Left renal pelvis (tissue), 4 donors: ENCODE data around the gene KIAA1755. TPM values are rescaled to one million over a fixed set of nuclear protein-coding genes. Genes with fewer than 3 reads are reported as not detected.

ENCODE experiments used
- DNase-seq, 4 donors: peaks; one replicate each; pipeline ENCODE4 v3.0.0-alpha.2; 2013; ENCODE audit warnings: low read depth in 4 of 4, low spot score in 3 of 4
- polyA plus RNA-seq, 4 donors: library from polyadenylated mRNA; unstranded; fragments of 120-200 nt; gene quantifications; one replicate each; pipeline ENCODE4 v1.2.1, GENCODE V29; 2013; ENCODE audit not compliant: insufficient read length in 4 of 4

KIAA1755 gene
- polyA plus RNA-seq, 4 donors: 3.8 to 19.0 (median 4.5) TPM

DNA sequence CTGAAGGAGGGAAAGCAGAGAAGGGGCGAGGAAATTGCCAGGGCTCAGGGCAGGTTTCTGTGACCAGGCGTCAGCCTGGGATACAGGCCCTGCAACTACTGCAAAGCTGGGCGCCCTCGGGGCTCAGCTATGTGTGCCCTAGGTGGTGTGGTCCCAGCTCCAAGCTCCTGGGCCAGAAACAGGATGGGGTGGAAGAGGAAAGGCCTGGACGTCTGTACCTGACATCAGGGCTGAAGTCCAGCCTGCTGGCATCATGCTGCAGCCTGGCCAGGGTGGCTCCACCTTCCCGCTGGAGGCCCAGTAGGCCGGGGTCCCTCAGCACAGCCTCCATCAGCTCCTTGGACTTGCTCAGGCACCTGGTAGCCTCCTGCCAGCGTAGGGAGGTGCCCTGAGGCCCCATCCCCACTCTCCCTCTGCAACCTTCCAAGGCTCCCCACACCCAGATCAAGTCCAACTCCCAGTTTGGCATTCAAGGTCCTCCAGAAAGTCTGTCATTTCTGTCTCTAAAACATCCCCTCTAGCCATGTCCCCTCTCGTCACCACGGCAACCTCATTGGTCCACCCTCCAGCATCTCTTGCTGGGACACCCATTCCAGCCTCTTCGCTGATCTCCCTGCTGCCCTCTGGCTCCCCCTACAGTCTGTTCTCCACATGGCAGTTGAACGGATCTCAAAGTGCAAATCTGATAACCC is 38.2 kb downstream of the KIAA1755 start:
- DNase-seq: no peak

DNA sequence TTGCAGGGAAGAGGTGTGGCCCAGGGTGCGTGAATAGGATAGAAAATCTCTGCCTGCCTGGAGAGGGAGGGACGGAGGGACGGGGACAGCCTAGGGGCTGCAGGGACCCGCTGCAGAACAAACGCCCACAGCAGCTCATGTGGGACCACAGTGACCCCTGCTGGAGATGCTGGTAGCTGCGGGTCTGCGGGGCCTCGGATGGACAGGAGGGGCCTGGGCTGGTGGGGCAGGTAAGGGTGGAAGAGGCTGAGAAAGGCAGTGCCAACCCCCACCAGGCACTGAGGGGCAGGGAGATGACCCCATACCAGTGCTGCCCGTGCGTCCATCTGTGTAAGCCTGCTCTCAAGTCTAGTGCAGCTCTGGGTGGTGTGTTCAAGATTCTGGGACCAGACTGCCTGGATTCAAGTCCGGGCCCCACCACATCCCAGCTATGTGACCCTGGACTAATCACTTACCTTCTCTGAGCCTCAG is 39.4 kb downstream of the KIAA1755 start:
- peak in 1 of 4 donors; percentile 40 for DNase-seq

DNA sequence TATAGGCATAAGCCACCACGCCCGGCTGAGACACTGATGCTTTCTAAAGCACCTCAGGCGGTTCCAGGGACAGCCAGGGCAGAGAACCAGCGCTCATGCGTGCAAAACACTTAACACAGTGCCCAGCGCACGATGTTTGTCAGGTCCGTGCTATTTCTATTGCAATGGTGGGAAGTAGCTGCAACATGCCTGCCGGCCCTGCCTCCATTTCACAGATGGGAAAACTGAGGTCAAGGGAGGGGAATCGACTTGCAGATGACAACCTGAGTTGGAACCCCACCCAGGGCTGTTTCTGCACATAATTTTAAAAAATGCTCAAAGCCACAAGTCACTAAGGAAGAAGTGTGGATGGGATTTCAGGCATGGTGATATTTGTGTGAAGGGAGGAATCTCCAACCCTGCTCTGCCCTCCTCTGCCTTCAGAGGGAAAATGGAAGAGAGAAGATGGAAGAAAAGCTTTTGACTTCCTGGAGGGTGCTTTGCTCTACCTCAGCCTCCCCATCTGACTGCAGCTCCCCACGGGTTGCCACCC is 39.9 kb downstream of the KIAA1755 start:
- DNase-seq: no peak

DNA sequence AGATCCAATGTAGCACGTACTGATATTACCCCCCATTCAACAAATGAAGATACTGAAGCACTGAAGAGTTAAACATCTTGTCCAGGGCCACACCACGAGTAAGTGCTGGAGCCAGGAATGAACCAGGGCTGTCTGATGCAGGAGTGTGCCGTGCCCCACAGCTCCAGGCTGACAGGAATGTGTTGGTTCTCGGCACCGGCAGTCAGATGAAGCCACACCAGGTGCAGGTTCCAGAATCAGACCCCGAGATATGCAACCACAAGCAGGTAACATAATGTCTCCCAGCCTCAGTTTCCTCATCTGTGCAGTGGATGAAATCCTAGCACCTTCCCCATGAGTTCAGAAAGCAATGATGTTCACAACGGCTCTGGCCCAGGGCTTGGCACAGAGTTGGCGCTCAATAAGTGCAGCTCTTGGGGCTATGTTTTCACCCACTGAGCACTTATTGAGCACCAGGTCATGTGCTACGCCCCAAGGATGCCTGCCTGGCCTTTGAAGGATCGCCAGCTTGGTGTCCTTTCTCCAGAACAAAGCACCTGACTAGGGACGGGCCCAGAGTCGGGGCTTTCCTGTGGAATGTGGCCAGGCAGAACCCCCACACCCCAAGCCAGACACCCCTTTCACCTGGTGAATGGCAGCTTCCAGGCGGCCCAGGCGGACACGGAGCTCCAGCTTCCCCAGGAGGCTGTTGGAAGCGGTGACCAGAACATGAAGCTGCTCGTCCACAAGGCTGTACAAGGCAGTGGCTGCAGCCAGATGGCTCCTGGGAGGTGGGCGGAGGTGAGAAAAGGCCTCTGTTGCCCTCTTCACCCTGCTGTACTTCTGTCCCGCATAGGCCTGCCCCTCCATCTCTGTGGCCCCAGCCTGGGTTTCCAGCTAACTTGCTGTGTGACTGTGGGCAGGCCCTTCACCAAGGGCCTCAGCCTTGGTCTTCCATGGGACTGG is 41.3 kb downstream of the KIAA1755 start:
- no peak for DNase-seq

DNA sequence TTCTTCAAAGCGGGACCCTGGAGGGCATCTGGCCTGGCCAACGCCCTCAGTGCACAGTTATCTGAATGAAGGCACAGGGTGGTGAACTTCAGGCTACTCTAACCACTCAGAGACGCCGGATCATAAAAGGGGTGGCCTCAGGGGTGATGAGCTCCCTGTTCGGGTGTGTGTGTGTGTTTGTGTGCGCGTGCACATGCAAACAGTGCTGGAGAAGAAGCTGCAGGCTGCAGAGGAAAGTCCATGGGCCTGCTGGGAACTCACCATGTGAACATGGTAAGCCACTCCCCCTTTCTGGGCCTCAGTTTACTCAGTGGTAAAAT is 42.0 kb downstream of the KIAA1755 start:
- no peak for DNase-seq

DNA sequence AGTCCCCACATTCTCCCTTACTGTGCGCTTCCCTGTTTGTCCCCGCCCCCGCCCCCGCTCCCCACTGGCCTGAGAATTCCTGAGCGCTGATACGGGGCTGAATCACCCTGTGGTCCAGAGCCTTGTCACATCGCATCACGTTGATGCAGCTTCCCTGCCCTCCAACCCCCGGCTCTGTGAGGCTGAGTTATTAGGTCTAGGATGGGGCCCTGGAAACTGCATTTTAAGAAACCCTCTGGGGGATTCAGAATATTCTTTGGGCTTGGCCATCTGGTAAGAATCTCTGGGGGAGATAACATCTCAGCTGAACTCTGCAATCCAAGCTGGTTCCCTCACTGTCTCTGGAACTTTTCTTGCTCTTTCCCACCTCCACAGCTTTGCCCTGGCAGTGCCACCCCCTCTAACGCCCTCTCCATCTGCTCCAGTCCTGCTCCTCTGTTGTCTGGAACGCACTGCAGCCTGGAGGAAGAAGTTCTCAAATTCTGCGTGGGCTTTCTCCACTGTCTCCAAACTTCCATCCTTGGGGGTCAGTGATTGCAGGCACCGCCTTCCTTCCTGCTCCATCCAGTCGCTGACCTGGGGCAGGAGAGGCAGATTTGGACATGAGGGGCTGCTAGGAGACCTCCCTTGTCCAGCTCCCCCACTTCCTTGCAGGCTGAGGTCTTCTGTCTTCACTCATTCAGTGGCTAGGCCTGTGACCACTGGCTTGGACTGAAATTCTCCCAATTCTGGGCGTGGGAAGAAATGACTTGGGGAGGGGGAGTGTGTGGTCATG is 42.6 kb downstream of the KIAA1755 start:
- DNase-seq: no peak

DNA sequence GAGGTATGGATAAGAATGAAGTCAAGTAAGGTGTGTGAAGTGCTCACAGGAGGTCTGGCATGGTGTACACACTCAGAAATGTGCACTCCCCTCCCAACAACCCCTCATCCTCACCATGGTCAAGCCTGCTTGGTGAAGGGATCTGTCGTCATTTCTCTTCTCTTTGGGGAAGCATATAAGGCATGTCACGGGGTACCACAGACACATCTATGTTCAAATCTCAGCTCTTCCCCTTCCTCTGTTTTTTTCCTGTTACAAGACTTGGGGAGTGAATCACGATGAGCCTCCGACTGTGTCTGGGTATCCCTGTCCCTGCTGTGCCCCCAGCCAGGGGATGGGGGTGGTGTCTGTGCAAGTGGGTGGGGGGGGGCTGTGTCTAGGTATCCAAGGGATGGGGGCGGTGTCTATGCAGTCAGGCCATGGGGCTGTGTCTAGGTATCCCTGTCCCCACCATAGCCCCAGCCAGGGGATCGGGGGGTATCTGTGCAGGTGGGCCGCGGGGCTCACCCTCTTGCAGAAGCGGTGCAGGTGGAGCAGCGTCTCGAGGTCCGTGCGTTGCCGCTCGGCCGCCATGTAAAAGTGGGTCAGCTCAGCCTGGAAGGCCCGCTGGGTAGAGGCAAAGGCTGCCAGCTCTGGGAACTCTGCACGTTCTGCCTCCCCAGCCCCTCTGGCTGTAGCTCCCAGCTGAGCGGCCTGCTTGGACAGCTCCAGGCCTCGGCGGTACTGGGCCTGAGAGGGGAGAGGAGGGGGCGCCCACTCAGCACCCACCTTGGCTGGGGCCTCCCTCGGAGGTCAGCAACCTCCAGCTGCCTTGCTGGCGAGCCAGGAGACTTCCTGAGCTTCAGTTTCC is 43.6 kb downstream of the KIAA1755 start:
- no peak for DNase-seq

DNA sequence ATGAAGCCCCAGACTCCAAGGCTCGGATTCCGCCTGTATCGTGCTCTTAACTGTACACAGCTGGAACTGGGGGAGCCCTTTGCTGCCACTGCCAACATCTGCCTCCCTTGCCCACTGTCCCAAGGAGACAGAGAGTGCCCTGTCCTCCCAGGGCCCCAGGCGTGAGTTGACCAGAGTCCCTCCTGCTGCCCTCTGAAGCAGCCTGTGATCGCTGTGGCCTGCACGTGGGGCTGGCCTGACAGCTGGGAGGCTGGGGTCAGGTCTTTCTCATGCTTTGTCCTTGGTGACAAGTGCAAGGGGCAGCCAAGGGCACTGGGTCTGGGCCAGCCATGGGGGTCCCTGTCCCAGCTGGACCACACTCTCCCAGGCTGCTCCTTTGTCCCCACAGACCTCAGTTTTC is 44.3 kb downstream of the KIAA1755 start:
- DNase-seq: no peak

DNA sequence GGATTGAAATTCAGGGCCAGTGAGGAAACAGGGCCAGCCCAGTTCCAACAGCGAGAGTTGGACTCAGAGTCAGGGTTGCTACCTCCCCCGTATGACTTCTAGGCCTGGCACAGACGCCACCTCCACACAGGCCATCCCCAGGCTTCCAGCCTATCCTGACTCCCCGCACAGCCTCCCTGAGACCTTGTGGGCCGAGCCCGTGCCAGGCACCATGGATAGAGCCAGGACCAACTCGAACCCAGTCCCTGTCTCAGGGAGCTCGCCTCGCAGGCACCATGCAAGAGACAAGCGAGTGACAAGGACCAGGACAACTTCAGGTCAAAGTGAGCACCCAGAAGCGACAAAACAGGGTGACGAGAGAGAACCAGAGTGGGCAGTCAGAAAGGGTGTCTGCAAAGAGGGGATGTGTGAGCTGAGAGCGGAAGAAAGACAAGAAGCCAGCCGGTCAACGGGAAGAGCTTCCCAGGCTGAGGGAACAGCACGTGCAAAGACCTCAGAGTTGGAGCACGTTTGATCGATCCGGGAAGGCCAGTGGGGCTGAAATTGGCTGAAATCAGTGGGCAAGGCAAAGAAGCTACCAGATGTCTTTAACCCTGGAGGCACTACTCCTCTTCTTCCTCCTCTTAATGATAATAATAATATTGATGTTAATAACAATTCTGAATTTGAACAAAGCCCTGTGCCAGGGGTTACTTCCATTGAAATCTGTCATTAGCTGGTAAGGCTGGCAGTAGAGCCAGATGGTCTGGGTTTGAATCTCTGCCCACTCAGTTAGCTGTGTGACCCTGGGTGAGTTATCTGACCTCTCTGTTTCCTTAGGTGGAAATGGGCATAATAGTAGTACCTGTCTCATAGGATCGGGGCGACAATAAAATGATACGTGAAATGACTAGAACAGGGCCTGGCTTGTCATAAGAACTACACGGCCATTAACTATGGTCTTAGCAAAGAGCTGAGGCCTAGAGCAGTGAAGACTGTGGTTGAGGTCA is 45.0 kb downstream of the KIAA1755 start:
- DNase-seq: no peak

DNA sequence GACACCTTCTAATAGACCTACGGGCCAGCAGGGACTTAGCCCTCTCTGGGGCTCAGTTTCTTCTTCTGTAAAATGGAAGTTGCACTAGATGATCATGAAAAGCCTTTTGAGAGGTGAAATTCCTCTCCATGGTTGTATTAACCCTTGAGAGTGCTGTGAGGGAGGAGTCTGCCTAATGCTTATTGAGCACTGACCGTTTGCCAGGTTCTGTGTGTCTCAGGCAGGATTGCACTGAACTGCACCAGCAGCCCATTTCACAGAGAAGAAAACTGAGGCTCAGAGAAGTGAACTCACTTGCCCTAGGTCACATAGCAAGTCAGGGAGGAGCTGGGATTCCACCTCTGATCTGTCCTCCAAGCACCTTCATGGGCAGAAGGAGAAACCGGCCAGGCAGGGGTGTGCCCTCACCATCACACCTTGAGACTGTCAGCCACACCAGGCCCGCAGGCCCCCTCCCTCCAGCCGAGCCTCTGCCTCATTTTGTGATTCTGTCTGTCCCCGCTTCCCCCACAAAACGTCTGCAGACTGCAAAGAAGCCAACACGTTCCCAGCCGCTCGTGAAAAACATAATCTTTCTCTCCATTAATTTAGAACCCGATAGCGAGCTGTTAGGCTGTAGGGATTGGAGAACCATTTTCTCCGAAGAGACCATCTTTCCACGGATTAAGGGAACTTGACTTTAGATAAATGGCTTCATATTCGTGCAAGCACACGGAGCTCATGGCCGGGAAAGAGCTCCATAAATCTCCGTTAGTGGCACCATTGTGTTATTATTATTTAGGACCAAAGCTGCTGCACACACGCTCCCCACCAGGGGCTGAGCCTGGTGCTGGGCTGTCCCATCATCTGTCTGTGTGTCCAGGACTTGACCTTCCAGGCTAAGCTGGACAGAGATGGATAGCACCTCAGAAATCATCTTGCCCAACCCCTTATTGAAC is 46.0 kb downstream of the KIAA1755 start:
- no peak for DNase-seq

DNA sequence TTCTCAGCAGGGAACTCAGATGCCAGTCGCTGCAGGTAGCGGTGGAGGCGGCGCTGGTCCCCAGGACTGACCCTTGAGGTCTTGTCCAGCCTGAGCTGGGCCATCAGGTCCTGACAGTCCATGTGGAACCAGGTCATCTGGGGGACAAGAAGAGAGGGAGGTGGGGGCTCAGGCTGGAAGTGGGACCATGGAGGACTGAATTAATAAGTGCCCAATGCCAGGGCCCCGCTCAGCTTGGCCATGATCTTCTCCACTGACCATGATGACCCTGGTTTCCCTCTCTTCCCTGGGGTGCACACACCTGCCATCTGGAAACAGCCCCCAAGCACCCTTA is 47.0 kb downstream of the KIAA1755 start:
- DNase-seq: no peak

DNA sequence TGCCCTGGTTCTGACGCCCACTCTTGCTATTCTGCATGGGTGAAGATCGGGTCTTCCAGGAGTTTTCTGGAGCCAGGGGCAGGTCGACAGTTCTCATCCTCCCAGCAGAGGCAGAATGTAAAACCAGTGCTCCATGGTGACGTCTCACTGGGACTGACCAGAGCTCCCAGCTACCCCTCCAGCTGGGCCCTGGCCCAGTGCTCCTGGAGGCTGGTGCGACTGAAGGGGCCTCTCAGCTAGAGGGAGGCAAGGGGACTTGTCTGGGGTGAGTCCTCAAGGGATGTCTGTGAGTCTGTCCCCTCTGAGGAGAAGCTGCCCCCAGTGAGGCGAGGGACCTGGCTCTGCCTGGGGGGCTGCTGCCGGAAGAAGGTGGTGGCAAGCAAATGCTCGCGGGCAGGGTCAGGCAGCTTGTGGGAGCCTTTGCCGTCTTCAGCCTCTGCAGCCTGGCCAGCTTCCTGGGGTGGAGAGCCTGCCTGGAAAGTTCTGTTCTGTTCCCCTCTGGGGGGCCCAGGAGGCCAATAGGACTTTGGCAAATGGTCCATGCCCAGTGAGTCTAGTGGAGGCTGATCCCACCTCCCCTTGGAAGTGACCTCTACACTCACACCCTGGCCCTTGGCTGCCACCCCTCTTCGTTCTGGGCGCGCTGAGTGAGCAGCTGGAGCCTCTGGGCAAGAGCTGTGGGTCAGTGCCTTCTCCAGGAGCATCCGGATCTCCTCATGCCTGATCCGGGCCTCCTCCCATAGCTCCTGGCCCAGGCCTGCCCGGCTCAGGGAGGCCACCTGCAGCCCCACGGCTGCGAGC is 47.5 kb downstream of the KIAA1755 start:
- DNase-seq: no peak

DNA sequence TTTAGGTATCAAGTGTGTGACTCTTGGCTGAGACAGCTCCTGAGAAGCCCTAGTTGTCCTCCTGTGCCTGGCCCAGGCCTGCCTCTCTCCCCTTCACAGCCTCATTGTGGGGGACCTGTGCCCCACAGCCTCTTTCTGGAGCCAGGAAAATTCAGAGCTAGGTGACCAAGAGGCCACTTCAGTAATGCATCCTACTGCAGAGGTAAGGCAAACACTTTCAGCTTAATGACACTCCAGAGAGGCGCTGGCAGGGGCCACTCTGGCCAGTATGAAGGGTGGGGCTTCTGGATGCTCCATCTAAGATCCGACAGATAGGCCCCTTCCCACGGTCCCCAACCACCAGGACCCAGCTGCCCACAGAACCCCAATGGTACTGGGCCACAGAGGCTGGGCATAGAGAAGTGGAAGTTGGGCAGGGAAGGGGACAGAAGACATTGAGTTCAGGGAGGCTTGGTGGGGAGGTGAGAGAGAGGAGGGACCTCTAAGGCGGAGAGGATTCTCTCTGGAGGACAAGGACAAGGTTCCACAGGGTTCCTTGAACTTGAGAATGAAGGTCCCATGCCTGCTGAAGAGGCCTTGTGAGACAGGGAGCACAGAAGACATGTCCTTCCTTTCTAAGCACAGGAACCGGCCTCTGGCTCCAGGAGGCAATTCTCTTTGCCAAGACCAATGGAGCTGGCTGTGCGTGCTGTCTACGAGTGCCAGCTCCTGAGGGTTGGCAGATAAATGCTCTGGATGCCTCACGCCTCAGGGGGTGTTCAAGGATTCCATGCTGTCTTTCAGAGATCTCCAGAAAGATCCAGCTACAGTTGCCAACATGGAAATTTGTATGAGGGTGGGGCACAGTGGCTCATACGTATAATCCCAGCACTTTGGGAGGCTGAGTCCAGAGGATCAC is 49.1 kb downstream of the KIAA1755 start:
- no peak for DNase-seq

DNA sequence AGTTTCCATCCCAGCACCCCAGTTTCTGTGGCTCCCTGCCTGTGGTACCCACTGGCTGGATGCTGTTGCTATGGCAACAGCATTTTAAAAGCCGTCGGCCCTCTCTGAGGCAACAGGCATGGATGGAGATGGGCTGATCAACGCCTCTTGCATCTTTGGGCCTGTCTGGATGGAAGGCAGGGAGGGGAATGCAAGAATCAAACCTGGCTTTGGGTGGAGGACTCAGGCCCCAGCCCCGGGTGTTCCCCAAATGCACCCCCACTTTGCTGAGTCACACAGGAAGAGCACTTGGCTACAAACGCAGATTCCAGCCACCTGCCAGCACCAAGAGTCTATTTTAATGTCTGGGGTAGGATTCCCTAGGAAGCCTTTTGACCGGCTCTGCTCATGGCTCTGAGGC is 49.8 kb downstream of the KIAA1755 start:
- DNase-seq: no peak

DNA sequence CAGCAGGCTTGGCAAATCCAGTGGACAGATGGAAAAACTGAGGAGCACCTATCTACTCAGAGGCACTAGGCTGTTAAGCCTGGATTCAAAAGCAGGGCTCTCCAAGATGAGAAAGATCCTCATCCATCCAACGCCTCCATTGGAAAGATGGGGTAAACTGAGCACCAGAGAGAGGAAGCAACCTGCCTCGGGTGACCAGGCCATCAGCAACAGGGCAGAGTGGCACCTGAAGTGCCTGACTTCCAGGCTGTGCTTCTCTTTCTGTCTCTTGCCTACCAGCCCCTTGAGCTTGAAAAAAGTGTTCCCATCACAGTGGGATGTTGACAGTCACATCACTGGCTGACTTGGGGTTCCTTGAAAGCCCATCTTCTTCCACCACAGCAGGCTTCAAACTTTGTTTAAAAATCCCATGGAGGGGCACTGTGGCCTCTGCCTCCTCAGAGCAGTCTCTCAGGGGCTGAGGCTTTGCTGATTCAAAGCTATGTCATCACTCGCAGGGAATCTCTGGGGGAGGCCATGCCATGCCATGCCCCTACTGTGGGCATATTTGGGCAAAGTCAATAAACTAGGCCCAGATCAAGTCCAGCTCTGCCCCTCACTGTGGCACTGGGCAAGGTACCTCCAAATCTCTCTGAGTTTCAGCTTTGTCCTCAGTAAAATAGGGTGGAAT is 50.7 kb downstream of the KIAA1755 start:
- DNase-seq: no peak
